Retina (tissue), 1 donor: ENCODE data around the gene PIP5K1C.

Experiments used
- DNase-seq: peaks from one replicate; pipeline ENCODE4 v3.0.0-alpha.2; 2016

The PIP5K1C gene

GRCh38 chr19:3700242-3701032 is at the start of gene PIP5K1C:
PIP5K1C (minus strand) TSS chr19:3700468; CDS start chr19:3700390, 78 bp downstream.
- peak; percentile 91 for DNase-seq

GRCh38 chr19:3748965-3749364 is 48.7 kb upstream of the PIP5K1C start:
- DNase-seq = no peak

GRCh38 chr19:3746371-3747056 is 46.2 kb upstream of the PIP5K1C start:
- no peak for DNase-seq

- DNase-seq = no peak
Measured at GRCh38 chr19:3745363-3746045, 45.2 kb upstream of the PIP5K1C start.

- no peak for DNase-seq
Measured at GRCh38 chr19:3743486-3743885, 43.2 kb upstream of the PIP5K1C start.

GRCh38 chr19:3740431-3740830 is 40.2 kb upstream of the PIP5K1C start:
- DNase-seq = no peak

- DNase-seq = no peak
Measured at GRCh38 chr19:3738477-3739220, 38.4 kb upstream of the PIP5K1C start.

GRCh38 chr19:3737487-3738205 is 37.4 kb upstream of the PIP5K1C start:
- no peak for DNase-seq

- no peak for DNase-seq
Measured at GRCh38 chr19:3736106-3736724, 35.9 kb upstream of the PIP5K1C start.

GRCh38 chr19:3734310-3734600 is 34.0 kb upstream of the PIP5K1C start:
- DNase-seq = no peak

- DNase-seq = no peak
Measured at GRCh38 chr19:3733549-3734309, 33.5 kb upstream of the PIP5K1C start.

- no peak for DNase-seq
Measured at GRCh38 chr19:3732108-3732507, 31.8 kb upstream of the PIP5K1C start.

- no peak for DNase-seq
Measured at GRCh38 chr19:3730457-3730958, 30.2 kb upstream of the PIP5K1C start.

GRCh38 chr19:3725640-3726310 is 25.5 kb upstream of the PIP5K1C start:
- peak; percentile 36 for DNase-seq

GRCh38 chr19:3725121-3725520 is 24.9 kb upstream of the PIP5K1C start:
- no peak for DNase-seq

GRCh38 chr19:3723883-3724282 is 23.6 kb upstream of the PIP5K1C start:
- peak; percentile 39 for DNase-seq

- DNase-seq = no peak
Measured at GRCh38 chr19:3723110-3723488, 22.8 kb upstream of the PIP5K1C start.

GRCh38 chr19:3722443-3723109 is 22.3 kb upstream of the PIP5K1C start:
- DNase-seq = no peak

GRCh38 chr19:3721887-3722442 is 21.7 kb upstream of the PIP5K1C start:
- DNase-seq = no peak
